ENCODE data around the gene C3orf20.

Gene C3orf20

DNA sequence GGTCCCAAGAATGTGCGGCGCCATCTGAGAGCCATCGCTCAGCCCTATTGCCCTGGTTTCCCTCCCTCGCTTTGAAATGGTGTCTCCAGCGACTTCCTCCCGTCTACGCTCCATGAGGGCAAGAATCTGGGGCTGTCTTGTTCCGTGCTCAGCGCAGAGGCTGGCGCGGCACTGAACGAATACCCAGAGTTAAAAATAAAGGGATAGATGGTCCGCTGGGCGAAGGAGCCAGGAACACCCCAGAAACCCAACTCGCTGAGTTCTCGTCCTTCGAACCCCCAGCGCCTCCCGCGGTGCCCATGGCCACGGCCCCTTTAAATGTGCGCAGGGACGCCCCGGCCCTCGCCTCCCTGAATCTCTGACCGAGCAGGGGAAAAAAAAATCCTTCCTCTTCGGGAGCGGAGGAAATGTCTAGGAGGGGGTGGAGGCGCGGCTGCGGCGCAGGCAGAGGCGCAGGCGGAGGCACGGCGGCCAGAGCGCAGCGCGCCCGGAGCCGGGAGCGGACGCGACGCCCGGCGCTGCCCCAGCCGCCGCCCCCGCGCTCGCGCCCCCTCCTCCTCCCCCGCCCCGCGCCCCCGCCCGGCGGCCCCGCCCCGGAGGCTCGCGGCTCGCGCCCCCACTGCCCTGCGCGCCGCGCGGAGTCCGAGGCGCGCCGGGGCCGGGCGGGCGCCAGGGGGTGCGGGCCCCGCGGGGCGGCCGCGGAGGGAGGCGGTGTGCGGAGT lies 135.3 kb downstream of the C3orf20 start:
- no peak overlapping the region for H3K4ac ChIP-seq (ENCODE audit: low read depth, low read length)
- H3K4me1 ChIP-seq (ENCODE audit: control insufficient read depth in 1 of 2, insufficient read depth in 2 of 2, low read length in 2 of 2): peaks cover 14 to 18% of the 10 kb centered on the region in 2 experiments
- H2AFZ ChIP-seq (ENCODE audit: insufficient read depth, low read length, poor library complexity): peak overlapping the region; percentile 76
- H2AK5ac ChIP-seq (ENCODE audit: low read length): no peak overlapping the region
- H3K4me3 ChIP-seq (ENCODE audit: low read depth, low read length): peak overlapping the region; percentile 65
- peaks cover 6% of the 10 kb centered on the region for H3K27me3 ChIP-seq (ENCODE audit: insufficient read depth, low read length)
- H3K79me2 ChIP-seq (ENCODE audit: control insufficient read depth, insufficient read depth, low read length, poor library complexity): peaks cover 3% of the 10 kb centered on the region
- no peak overlapping the region for H4K8ac ChIP-seq (ENCODE audit: low read depth, low read length)
- no peak overlapping the region for H2BK120ac ChIP-seq (ENCODE audit: insufficient read depth, low read length, poor library complexity)
- H4K12ac ChIP-seq (ENCODE audit: low read depth, low read length): no peak overlapping the region
- H3K9ac ChIP-seq (ENCODE audit: low read length): no peak overlapping the region
- H4K91ac ChIP-seq (ENCODE audit: low read depth, low read length): peak overlapping the region; percentile 78
- no peak overlapping the region for H3K14ac ChIP-seq (ENCODE audit: low read length)
- no peaks in the 10 kb centered on the region for H3K36me3 ChIP-seq (ENCODE audit: control insufficient read depth in 1 of 2, insufficient read depth in 2 of 2, low read length in 2 of 2)
- no peak overlapping the region for H3K18ac ChIP-seq (ENCODE audit: low read length)
- WGBS (ENCODE audit: extremely low coverage, insufficient coverage, insufficient read length): no CpG with 5 or more reads among the region's 85 CpGs
- H3K9me3 ChIP-seq (ENCODE audit: insufficient read depth, low read depth, low read length): no peaks in the 10 kb centered on the region
- H3K23ac ChIP-seq (ENCODE audit: low read length): no peak overlapping the region
- peak overlapping the region; percentile 80 for H3K4me2 ChIP-seq (ENCODE audit: low read length)
- H3K79me1 ChIP-seq (ENCODE audit: low read length): peaks cover 4% of the 10 kb centered on the region
- no peak overlapping the region for H2BK12ac ChIP-seq (ENCODE audit: low read length)
- H2BK5ac ChIP-seq (ENCODE audit: low read depth, low read length, poor library complexity): no peak overlapping the region
- no peak overlapping the region for H3K27ac ChIP-seq (ENCODE audit: low read depth, low read length)
- DNase-seq: peak in 1 of 2 donors; percentile 5

DNA sequence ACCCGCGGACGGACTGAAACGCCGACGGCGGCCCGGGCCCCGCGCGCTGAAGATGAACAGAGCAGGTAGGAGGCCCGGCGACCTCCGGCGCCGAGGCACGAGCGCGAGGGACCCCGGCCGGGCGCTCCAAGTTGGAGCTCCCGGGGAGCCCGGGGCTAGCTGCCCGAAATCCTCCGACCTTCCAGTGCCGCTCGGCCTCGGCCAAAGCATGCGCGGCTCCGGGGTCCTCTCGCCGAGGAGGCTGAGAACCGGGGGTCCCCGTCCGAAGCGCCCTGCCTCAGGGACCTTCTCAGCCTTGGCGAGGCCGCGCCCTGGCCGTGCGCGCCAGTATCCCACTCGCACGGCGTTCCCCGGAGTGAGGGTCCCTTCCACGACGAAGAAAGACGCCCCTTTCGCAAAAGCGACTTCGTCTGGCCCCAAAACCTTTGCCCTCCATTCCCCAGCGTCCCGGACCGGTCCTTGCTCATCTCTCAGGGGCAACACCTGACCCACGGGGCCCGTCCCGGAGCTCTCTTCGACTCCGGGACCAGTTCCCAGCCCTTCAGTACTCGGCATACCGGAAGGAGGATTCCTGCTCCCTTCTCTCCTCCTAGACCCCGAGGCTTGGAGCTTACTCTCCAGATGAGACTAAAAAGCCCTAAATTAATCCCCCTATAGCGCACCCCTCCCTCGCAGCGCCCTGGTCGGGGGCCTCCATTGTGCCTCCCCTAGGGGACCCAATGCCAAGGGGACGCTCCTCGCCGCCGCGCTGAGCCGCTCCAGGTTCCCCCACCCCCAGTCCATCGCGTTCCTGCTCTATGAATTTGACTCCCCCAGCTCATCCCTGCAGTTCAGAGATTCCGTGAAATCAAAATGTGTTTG lies 136.1 kb downstream of the C3orf20 start:
- no peak overlapping the region for H3K23ac ChIP-seq (ENCODE audit: low read length)
- peak overlapping the region; percentile 66 for H3K18ac ChIP-seq (ENCODE audit: low read length)
- peaks cover 4% of the 10 kb centered on the region for H3K79me1 ChIP-seq (ENCODE audit: low read length)
- H2AK5ac ChIP-seq (ENCODE audit: low read length): no peak overlapping the region
- peak overlapping the region; percentile 35 for H2BK120ac ChIP-seq (ENCODE audit: insufficient read depth, low read length, poor library complexity)
- peak overlapping the region; percentile 17 for H3K9ac ChIP-seq (ENCODE audit: low read length)
- peak overlapping the region; percentile 57 for H4K12ac ChIP-seq (ENCODE audit: low read depth, low read length)
- peak overlapping the region; percentile 77 for H3K14ac ChIP-seq (ENCODE audit: low read length)
- H3K4ac ChIP-seq (ENCODE audit: low read depth, low read length): peak overlapping the region; percentile 57
- H3K27ac ChIP-seq (ENCODE audit: low read depth, low read length): no peak overlapping the region
- peak overlapping the region; percentile 63 for H4K8ac ChIP-seq (ENCODE audit: low read depth, low read length)
- H3K4me1 ChIP-seq (ENCODE audit: control insufficient read depth in 1 of 2, insufficient read depth in 2 of 2, low read length in 2 of 2): peaks cover 11 to 18% of the 10 kb centered on the region in 2 experiments
- H3K9me3 ChIP-seq (ENCODE audit: insufficient read depth, low read depth, low read length): no peaks in the 10 kb centered on the region
- WGBS (ENCODE audit: extremely low coverage, insufficient coverage, insufficient read length): no CpG with 5 or more reads among the region's 78 CpGs
- peak overlapping the region; percentile 76 for H2AFZ ChIP-seq (ENCODE audit: insufficient read depth, low read length, poor library complexity)
- no peaks in the 10 kb centered on the region for H3K36me3 ChIP-seq (ENCODE audit: control insufficient read depth in 1 of 2, insufficient read depth in 2 of 2, low read length in 2 of 2)
- peak overlapping the region; percentile 74 for H3K4me2 ChIP-seq (ENCODE audit: low read length)
- H2BK5ac ChIP-seq (ENCODE audit: low read depth, low read length, poor library complexity): no peak overlapping the region
- no peak for DNase-seq
- peaks cover 6% of the 10 kb centered on the region for H3K27me3 ChIP-seq (ENCODE audit: insufficient read depth, low read length)
- peak overlapping the region; percentile 78 for H4K91ac ChIP-seq (ENCODE audit: low read depth, low read length)
- peak overlapping the region; percentile 62 for H3K4me3 ChIP-seq (ENCODE audit: low read depth, low read length)
- peaks cover 3% of the 10 kb centered on the region for H3K79me2 ChIP-seq (ENCODE audit: control insufficient read depth, insufficient read depth, low read length, poor library complexity)
- H2BK12ac ChIP-seq (ENCODE audit: low read length): no peak overlapping the region

DNA sequence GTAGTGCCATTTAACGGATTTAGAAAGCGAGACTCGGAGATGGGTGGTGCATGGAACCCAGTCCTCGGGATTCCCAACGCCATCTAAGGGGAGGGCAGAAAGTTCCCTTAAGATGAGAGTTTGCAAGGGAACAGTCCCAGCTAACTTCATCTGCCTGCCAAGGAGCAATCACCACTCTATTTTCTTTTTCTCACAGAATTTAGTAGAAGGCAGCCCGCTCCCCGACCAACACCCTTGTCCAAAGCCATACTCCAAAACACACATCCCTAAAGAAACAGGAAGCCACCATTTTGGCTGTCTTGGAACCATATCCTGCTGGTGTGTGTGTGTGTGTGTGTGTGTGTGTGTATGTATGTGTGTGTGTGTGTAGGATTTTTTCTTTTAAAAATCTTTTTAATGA lies 136.7 kb downstream of the C3orf20 start:
- no peak overlapping the region for H2BK12ac ChIP-seq (ENCODE audit: low read length)
- H3K14ac ChIP-seq (ENCODE audit: low read length): no peak overlapping the region
- no peak overlapping the region for H3K4me3 ChIP-seq (ENCODE audit: low read depth, low read length)
- no CpG with 5 or more reads among the region's 7 CpGs for WGBS (ENCODE audit: extremely low coverage, insufficient coverage, insufficient read length)
- no peaks in the 10 kb centered on the region for H3K36me3 ChIP-seq (ENCODE audit: control insufficient read depth in 1 of 2, insufficient read depth in 2 of 2, low read length in 2 of 2)
- H3K9ac ChIP-seq (ENCODE audit: low read length): no peak overlapping the region
- peaks cover 11 to 18% of the 10 kb centered on the region in 2 experiments for H3K4me1 ChIP-seq (ENCODE audit: control insufficient read depth in 1 of 2, insufficient read depth in 2 of 2, low read length in 2 of 2)
- H2BK120ac ChIP-seq (ENCODE audit: insufficient read depth, low read length, poor library complexity): no peak overlapping the region
- peak overlapping the region; percentile 42 for H4K8ac ChIP-seq (ENCODE audit: low read depth, low read length)
- H3K4me2 ChIP-seq (ENCODE audit: low read length): peak overlapping the region; percentile 74
- peak overlapping the region; percentile 78 for H4K91ac ChIP-seq (ENCODE audit: low read depth, low read length)
- no peak overlapping the region for H2AFZ ChIP-seq (ENCODE audit: insufficient read depth, low read length, poor library complexity)
- DNase-seq: no peak
- H3K27me3 ChIP-seq (ENCODE audit: insufficient read depth, low read length): peaks cover 6% of the 10 kb centered on the region
- H2BK5ac ChIP-seq (ENCODE audit: low read depth, low read length, poor library complexity): no peak overlapping the region
- no peaks in the 10 kb centered on the region for H3K9me3 ChIP-seq (ENCODE audit: insufficient read depth, low read depth, low read length)
- no peak overlapping the region for H3K23ac ChIP-seq (ENCODE audit: low read length)
- H3K18ac ChIP-seq (ENCODE audit: low read length): no peak overlapping the region
- H2AK5ac ChIP-seq (ENCODE audit: low read length): no peak overlapping the region
- no peak overlapping the region for H3K27ac ChIP-seq (ENCODE audit: low read depth, low read length)
- no peak overlapping the region for H3K4ac ChIP-seq (ENCODE audit: low read depth, low read length)
- H3K79me1 ChIP-seq (ENCODE audit: low read length): peaks cover 4% of the 10 kb centered on the region
- H3K79me2 ChIP-seq (ENCODE audit: control insufficient read depth, insufficient read depth, low read length, poor library complexity): peaks cover 3% of the 10 kb centered on the region
- no peak overlapping the region for H4K12ac ChIP-seq (ENCODE audit: low read depth, low read length)

DNA sequence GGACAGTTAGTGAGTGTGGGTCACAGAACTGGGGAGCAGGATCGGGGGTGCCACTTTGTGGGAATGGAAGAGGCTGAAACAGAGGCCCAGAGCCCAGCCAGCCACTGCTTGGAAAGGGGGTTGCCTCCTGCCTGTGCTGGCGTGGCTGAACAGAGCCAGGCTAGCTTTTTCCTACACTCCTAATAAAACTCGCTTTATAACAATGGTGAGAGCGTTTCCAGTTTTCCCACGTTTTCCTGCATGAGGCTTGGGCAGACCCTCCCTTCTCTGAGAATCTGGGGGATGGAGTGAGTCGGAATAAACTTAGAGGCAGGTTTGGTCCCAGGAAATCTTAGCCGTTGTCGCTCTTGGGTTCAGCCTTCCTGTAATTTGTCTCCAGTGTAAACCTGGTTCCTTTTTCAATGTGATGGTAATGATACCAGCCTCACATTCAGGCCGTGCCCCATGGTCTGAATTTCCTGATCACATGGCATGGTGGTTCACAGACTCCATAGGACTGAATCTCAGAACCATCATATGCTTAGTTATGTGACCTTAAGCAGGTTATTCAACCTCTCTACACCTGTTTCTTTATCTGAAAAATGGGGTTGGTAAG lies 137.4 kb downstream of the C3orf20 start:
- Histone ChIP-seq H3K9me3 (ENCODE audit: insufficient read depth, low read depth, low read length) (no peaks in the 10 kb centered on the region), H3K23ac (ENCODE audit: low read length) (no peak overlapping the region), H3K4me1 (ENCODE audit: control insufficient read depth in 1 of 2, insufficient read depth in 2 of 2, low read length in 2 of 2) (peaks cover 11 to 18% of the 10 kb centered on the region in 2 experiments), H3K27me3 (ENCODE audit: insufficient read depth, low read length) (peaks cover 6% of the 10 kb centered on the region), H4K8ac (ENCODE audit: low read depth, low read length) (no peak overlapping the region), H3K36me3 (ENCODE audit: control insufficient read depth in 1 of 2, insufficient read depth in 2 of 2, low read length in 2 of 2) (no peaks in the 10 kb centered on the region), H2BK12ac (ENCODE audit: low read length) (no peak overlapping the region), H4K12ac (ENCODE audit: low read depth, low read length) (no peak overlapping the region), H3K18ac (ENCODE audit: low read length) (peak overlapping the region; percentile 38), H2AK5ac (ENCODE audit: low read length) (peak overlapping the region; percentile 12), H3K14ac (ENCODE audit: low read length) (peak overlapping the region; percentile 16), H2AFZ (ENCODE audit: insufficient read depth, low read length, poor library complexity) (no peak overlapping the region), H3K4me3 (ENCODE audit: low read depth, low read length) (no peak overlapping the region), H3K79me1 (ENCODE audit: low read length) (peaks cover 4% of the 10 kb centered on the region), H2BK120ac (ENCODE audit: insufficient read depth, low read length, poor library complexity) (no peak overlapping the region), H3K27ac (ENCODE audit: low read depth, low read length) (no peak overlapping the region), H4K91ac (ENCODE audit: low read depth, low read length) (peak overlapping the region; percentile 31), H2BK5ac (ENCODE audit: low read depth, low read length, poor library complexity) (no peak overlapping the region), H3K79me2 (ENCODE audit: control insufficient read depth, insufficient read depth, low read length, poor library complexity) (peaks cover 3% of the 10 kb centered on the region), H3K4ac (ENCODE audit: low read depth, low read length) (peak overlapping the region; percentile 6), H3K9ac (ENCODE audit: low read length) (no peak overlapping the region), H3K4me2 (ENCODE audit: low read length) (no peak overlapping the region)
- no peak for DNase-seq
- WGBS (ENCODE audit: extremely low coverage, insufficient coverage, insufficient read length): no CpG with 5 or more reads among the region's 9 CpGs
